SK-N-SH treated with all-trans-retinoic acid at 6 μM for 48 hours (cell line): ENCODE data around the gene URB1.
"Not testable (repeated sequence)": the region's sequence is repeated elsewhere in the genome, so short reads cannot be mapped to it uniquely, and the experiment has no call there.

Source experiments
- OSR1 ChIP-seq: fragments of 250-450 bp; sonication (Bioruptor Pico); IDR thresholded peaks from 2 replicates; pipeline ENCODE4 v1.8.0; 2022; ENCODE audit warnings: moderate library complexity, mild to moderate bottlenecking, inconsistent platforms
- PPARA ChIP-seq: fragments of 250-450 bp; sonication (Bioruptor Pico); IDR thresholded peaks from 2 replicates; pipeline ENCODE4 v1.5.0; 2020; ENCODE audit warnings: mild to moderate bottlenecking, borderline replicate concordance
- RARB ChIP-seq: fragments of 250-450 bp; sonication (Bioruptor Pico); IDR thresholded peaks from 2 replicates; pipeline ENCODE4 v1.8.0; 2021; ENCODE audit warnings: mild to moderate bottlenecking, moderate library complexity
- TOX ChIP-seq: fragments of 250-450 bp; sonication (Bioruptor Pico); IDR thresholded peaks from 2 replicates; pipeline ENCODE4 v1.8.0; 2021; ENCODE audit warnings: mild to moderate bottlenecking, moderate library complexity, borderline replicate concordance
- ZFP3 ChIP-seq: fragments of 250-450 bp; sonication (Bioruptor Pico); IDR thresholded peaks from 2 replicates; pipeline ENCODE4 v1.5.0; 2020; ENCODE audit warnings: mild to moderate bottlenecking, moderate library complexity
- TF ChIP-seq, protein P1 (sequence below): fragments of 250-450 bp; sonication (Bioruptor Pico); IDR thresholded peaks from 2 replicates; pipeline ENCODE4 v1.5.1; 2021; ENCODE audit warnings: mild to moderate bottlenecking, moderate library complexity
- TF ChIP-seq, protein P2 (sequence below): fragments of 250-450 bp; sonication (Bioruptor Pico); IDR thresholded peaks from 2 replicates; pipeline ENCODE4 v1.8.0; 2020; ENCODE audit warnings: mild to moderate bottlenecking, moderate library complexity, borderline replicate concordance

GRCh38 chr21:32265321-32265720, 127.5 kb downstream of the URB1 start:
- TF ChIP-seq OSR1; PPARA (CRISPR knock-in tag); ZFP3; RARB (CRISPR knock-in tag); TOX: not testable (repeated sequence)
- TF ChIP-seq, protein P1, sequence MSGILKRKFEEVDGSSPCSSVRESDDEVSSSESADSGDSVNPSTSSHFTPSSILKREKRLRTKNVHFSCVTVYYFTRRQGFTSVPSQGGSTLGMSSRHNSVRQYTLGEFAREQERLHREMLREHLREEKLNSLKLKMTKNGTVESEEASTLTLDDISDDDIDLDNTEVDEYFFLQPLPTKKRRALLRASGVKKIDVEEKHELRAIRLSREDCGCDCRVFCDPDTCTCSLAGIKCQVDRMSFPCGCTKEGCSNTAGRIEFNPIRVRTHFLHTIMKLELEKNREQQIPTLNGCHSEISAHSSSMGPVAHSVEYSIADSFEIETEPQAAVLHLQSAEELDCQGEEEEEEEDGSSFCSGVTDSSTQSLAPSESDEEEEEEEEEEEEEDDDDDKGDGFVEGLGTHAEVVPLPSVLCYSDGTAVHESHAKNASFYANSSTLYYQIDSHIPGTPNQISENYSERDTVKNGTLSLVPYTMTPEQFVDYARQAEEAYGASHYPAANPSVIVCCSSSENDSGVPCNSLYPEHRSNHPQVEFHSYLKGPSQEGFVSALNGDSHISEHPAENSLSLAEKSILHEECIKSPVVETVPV, result not testable (repeated sequence)
- TF ChIP-seq, protein P2, sequence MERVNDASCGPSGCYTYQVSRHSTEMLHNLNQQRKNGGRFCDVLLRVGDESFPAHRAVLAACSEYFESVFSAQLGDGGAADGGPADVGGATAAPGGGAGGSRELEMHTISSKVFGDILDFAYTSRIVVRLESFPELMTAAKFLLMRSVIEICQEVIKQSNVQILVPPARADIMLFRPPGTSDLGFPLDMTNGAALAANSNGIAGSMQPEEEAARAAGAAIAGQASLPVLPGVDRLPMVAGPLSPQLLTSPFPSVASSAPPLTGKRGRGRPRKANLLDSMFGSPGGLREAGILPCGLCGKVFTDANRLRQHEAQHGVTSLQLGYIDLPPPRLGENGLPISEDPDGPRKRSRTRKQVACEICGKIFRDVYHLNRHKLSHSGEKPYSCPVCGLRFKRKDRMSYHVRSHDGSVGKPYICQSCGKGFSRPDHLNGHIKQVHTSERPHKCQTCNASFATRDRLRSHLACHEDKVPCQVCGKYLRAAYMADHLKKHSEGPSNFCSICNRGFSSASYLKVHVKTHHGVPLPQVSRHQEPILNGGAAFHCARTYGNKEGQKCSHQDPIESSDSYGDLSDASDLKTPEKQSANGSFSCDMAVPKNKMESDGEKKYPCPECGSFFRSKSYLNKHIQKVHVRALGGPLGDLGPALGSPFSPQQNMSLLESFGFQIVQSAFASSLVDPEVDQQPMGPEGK, result not testable (repeated sequence)
